HUES48 (cell line): ENCODE measurements around the gene IL1RAPL2.

Experiments used
- H3K27ac ChIP-seq: one replicate; pipeline ENCODE4 v1.7.0; 2013; ENCODE audit warnings: low read depth, low read length, inconsistent platforms
- H3K27me3 ChIP-seq: 2 replicates; pipeline ENCODE4 v1.6.1; 2013; ENCODE audit warnings: mild to moderate bottlenecking, low read length; ENCODE audit not compliant: control insufficient read depth, insufficient read depth
- H3K36me3 ChIP-seq: 2 replicates; pipeline ENCODE4 v1.6.1; 2013; ENCODE audit warnings: low read length; ENCODE audit not compliant: control insufficient read depth, insufficient read depth
- H3K4me1 ChIP-seq: 2 replicates; pipeline ENCODE4 v1.6.1; 2013; ENCODE audit warnings: mild to moderate bottlenecking, low read length; ENCODE audit not compliant: control insufficient read depth, insufficient read depth
- H3K4me3 ChIP-seq: 2 replicates; pipeline ENCODE4 v1.5.1; 2013; ENCODE audit warnings: mild to moderate bottlenecking, low read depth, low read length
- H3K9ac ChIP-seq: 2 replicates; pipeline ENCODE4 v1.6.1; 2013; ENCODE audit warnings: mild to moderate bottlenecking, low read depth, low read length, moderate library complexity
- H3K9me3 ChIP-seq: 2 replicates; pipeline ENCODE4 v1.6.1; 2013; ENCODE audit warnings: low read length; ENCODE audit not compliant: control insufficient read depth, insufficient read depth

Gene IL1RAPL2

GRCh38 chrX:105550043-105550663 lies 984.2 kb downstream of the IL1RAPL2 start:
- H3K27me3 ChIP-seq = peaks cover 3% of the 10 kb centered on the region; the same call in 1 of the 2 replicates
- peaks cover 22% of the 10 kb centered on the region for H3K4me1 ChIP-seq
- H3K36me3 ChIP-seq = no peaks in the 10 kb centered on the region
- H3K9me3 ChIP-seq = no peaks in the 10 kb centered on the region
- no peak overlapping the region for H3K4me3 ChIP-seq
- no peak overlapping the region for H3K27ac ChIP-seq
- no peak overlapping the region for H3K9ac ChIP-seq

GRCh38 chrX:105552395-105552794 lies 986.4 kb downstream of the IL1RAPL2 start:
- H3K27me3 ChIP-seq = peaks cover 3% of the 10 kb centered on the region; the same call in 1 of the 2 replicates
- H3K4me3 ChIP-seq = no peak overlapping the region
- no peak overlapping the region for H3K9ac ChIP-seq
- no peak overlapping the region for H3K27ac ChIP-seq
- peaks cover 5% of the 10 kb centered on the region; the same call in 1 of the 2 replicates for H3K4me1 ChIP-seq
- no peaks in the 10 kb centered on the region for H3K36me3 ChIP-seq
- H3K9me3 ChIP-seq = no peaks in the 10 kb centered on the region

- H3K9ac ChIP-seq = no peak overlapping the region
- no peaks in the 10 kb centered on the region for H3K36me3 ChIP-seq
- no peak overlapping the region for H3K27ac ChIP-seq
- 0 out of 2 replicates have a peak, but pooled peaks cover 3% of the 10 kb centered on the region for H3K27me3 ChIP-seq
- H3K4me3 ChIP-seq = no peak overlapping the region
- no peaks in the 10 kb centered on the region for H3K9me3 ChIP-seq
- H3K4me1 ChIP-seq = peaks cover 4% of the 10 kb centered on the region; the same call in 1 of the 2 replicates
These were observed 987.1 kb downstream of the IL1RAPL2 start for GRCh38 chrX:105553118-105553517.

GRCh38 chrX:105564501-105564900 lies 998.5 kb downstream of the IL1RAPL2 start:
- Histone ChIP-seq H3K36me3 (no peaks in the 10 kb centered on the region), H3K4me1 (peaks cover 10% of the 10 kb centered on the region; the same call in 1 of the 2 replicates), H3K9ac (no peak overlapping the region), H3K27ac (no peak overlapping the region), H3K9me3 (no peaks in the 10 kb centered on the region), H3K27me3 (no peaks in the 10 kb centered on the region), H3K4me3 (no peak overlapping the region)

GRCh38 chrX:105565856-105566255 lies 999.9 kb downstream of the IL1RAPL2 start:
- H3K27ac ChIP-seq = no peak overlapping the region
- no peaks in the 10 kb centered on the region for H3K9me3 ChIP-seq
- H3K9ac ChIP-seq = no peak overlapping the region
- no peaks in the 10 kb centered on the region for H3K36me3 ChIP-seq
- no peak overlapping the region for H3K4me3 ChIP-seq
- peaks cover 10% of the 10 kb centered on the region; the same call in 1 of the 2 replicates for H3K4me1 ChIP-seq
- no peaks in the 10 kb centered on the region for H3K27me3 ChIP-seq

GRCh38 chrX:105567082-105567481 lies 1001.1 kb downstream of the IL1RAPL2 start:
- Histone ChIP-seq H3K36me3 (no peaks in the 10 kb centered on the region), H3K27me3 (no peaks in the 10 kb centered on the region), H3K9ac (no peak overlapping the region), H3K4me1 (peaks cover 10% of the 10 kb centered on the region; the same call in 1 of the 2 replicates), H3K4me3 (no peak overlapping the region), H3K27ac (no peak overlapping the region), H3K9me3 (no peaks in the 10 kb centered on the region)

GRCh38 chrX:105608745-105609144 lies 1042.7 kb downstream of the IL1RAPL2 start:
- H3K27ac ChIP-seq = no peak overlapping the region
- no peaks in the 10 kb centered on the region for H3K9me3 ChIP-seq

GRCh38 chrX:105609530-105609929 lies 1043.5 kb downstream of the IL1RAPL2 start:
- no peak overlapping the region for H3K27ac ChIP-seq

More at GRCh38 chrX:105608745-105609144, 1042.7 kb downstream of the IL1RAPL2 start:
- Histone ChIP-seq H3K27me3 (no peaks in the 10 kb centered on the region), H3K9ac (no peak overlapping the region), H3K4me3 (no peak overlapping the region), H3K4me1 (no peaks in the 10 kb centered on the region), H3K36me3 (no peaks in the 10 kb centered on the region)

GRCh38 chrX:105610411-105610810 lies 1044.4 kb downstream of the IL1RAPL2 start:
- Histone ChIP-seq H3K9ac (no peak overlapping the region), H3K4me3 (no peak overlapping the region), H3K27me3 (no peaks in the 10 kb centered on the region), H3K27ac (no peak overlapping the region), H3K36me3 (no peaks in the 10 kb centered on the region), H3K9me3 (no peaks in the 10 kb centered on the region), H3K4me1 (no peaks in the 10 kb centered on the region)

More at GRCh38 chrX:105609530-105609929, 1043.5 kb downstream of the IL1RAPL2 start:
- Histone ChIP-seq H3K4me1 (no peaks in the 10 kb centered on the region), H3K4me3 (no peak overlapping the region), H3K9me3 (no peaks in the 10 kb centered on the region), H3K9ac (no peak overlapping the region), H3K27me3 (no peaks in the 10 kb centered on the region), H3K36me3 (no peaks in the 10 kb centered on the region)

- Histone ChIP-seq H3K27me3 (peaks cover 4% of the 10 kb centered on the region), H3K4me3 (no peak overlapping the region), H3K27ac (no peak overlapping the region), H3K9ac (no peak overlapping the region), H3K36me3 (no peaks in the 10 kb centered on the region), H3K9me3 (no peaks in the 10 kb centered on the region), H3K4me1 (peaks cover 4% of the 10 kb centered on the region; the same call in 1 of the 2 replicates)
These were observed 1052.5 kb downstream of the IL1RAPL2 start for GRCh38 chrX:105618393-105619101.

GRCh38 chrX:105634180-105634579 lies 1068.2 kb downstream of the IL1RAPL2 start:
- Histone ChIP-seq H3K4me3 (no peak overlapping the region; the same call in 1 of the 2 replicates), H3K27me3 (no peaks in the 10 kb centered on the region; the same call in 1 of the 2 replicates), H3K9ac (no peak overlapping the region), H3K36me3 (no peaks in the 10 kb centered on the region), H3K4me1 (peaks cover 51% of the 10 kb centered on the region), H3K27ac (peak overlapping the region; percentile 56), H3K9me3 (no peaks in the 10 kb centered on the region)
